GM23338 (cell line): Measurements from ENCODE around the gene DDX49. TPM values are rescaled to one million over a fixed set of nuclear protein-coding genes. Genes with fewer than 3 reads are reported as not detected.

Experiments
- ATAC-seq: fragments of 200-7000 bp; cut with Tn5 transposase; 3 replicates; pipeline ENCODE4 v1.9.1; 2020
- DNase-seq: peaks from one replicate; pipeline ENCODE4 v3.0.0-alpha.2; 2015; ENCODE audit warnings: low spot score
- H2AFZ ChIP-seq: fragments of 200-600 bp; sonication (generic); 2 replicates; pipeline ENCODE4 v1.8.0; 2016; ENCODE audit warnings: antibody characterized with exemption, mild to moderate bottlenecking, moderate library complexity
- H3F3A ChIP-seq: fragments of 200-600 bp; sonication (generic); replicated peaks from 2 replicates; pipeline ENCODE4 v1.8.0; 2017; ENCODE audit warnings: antibody characterized with exemption, mixed run types, low read depth
- H3K27ac ChIP-seq: fragments of 200-600 bp; sonication (generic); 2 replicates; pipeline ENCODE4 v1.6.1; 2016; ENCODE audit warnings: low read depth
- H3K27me3 ChIP-seq: fragments of 200-600 bp; sonication (generic); 2 replicates; pipeline ENCODE4 v1.8.0; 2016; ENCODE audit warnings: mild to moderate bottlenecking, mixed run types, moderate library complexity; ENCODE audit not compliant: insufficient read depth
- H3K36me3 ChIP-seq: fragments of 200-600 bp; sonication (generic); 2 replicates; pipeline ENCODE4 v1.8.0; 2016; ENCODE audit warnings: mild to moderate bottlenecking; ENCODE audit not compliant: insufficient read depth
- H3K4me1 ChIP-seq: fragments of 200-600 bp; sonication (generic); 2 replicates; pipeline ENCODE4 v1.8.0; 2016; ENCODE audit warnings: mild to moderate bottlenecking, moderate library complexity; ENCODE audit not compliant: insufficient read depth
- H3K4me2 ChIP-seq: fragments of 200-600 bp; sonication (generic); 2 replicates; pipeline ENCODE4 v1.7.1; 2017; ENCODE audit warnings: mixed run types
- H3K4me3 ChIP-seq: fragments of 200-600 bp; sonication (generic); 2 replicates; pipeline ENCODE4 v1.6.1; 2016; ENCODE audit warnings: mixed run types
- H3K79me2 ChIP-seq: fragments of 200-600 bp; sonication (generic); replicated peaks from 2 replicates; pipeline ENCODE4 v1.8.0; 2017; ENCODE audit warnings: mild to moderate bottlenecking; ENCODE audit not compliant: insufficient read depth
- H3K9me2 ChIP-seq: fragments of 200-600 bp; sonication (generic); 2 replicates; pipeline ENCODE4 v1.8.0; 2017; ENCODE audit not compliant: insufficient read depth
- H4K20me1 ChIP-seq: fragments of 200-600 bp; sonication (generic); replicated peaks from 2 replicates; pipeline ENCODE4 v1.8.0; 2017; ENCODE audit warnings: mild to moderate bottlenecking; ENCODE audit not compliant: insufficient read depth
- H3K27ac Mint-ChIP-seq: 2 replicates; pipeline ENCODE4 v1.8.0; 2020; ENCODE audit warnings: inconsistent platforms, mild to moderate bottlenecking, moderate library complexity, mixed read lengths
- H3K27me3 Mint-ChIP-seq: 3 replicates; pipeline ENCODE4 v1.8.0; 2022; ENCODE audit warnings: low read depth, mild to moderate bottlenecking, moderate library complexity, mixed read lengths, inconsistent platforms; ENCODE audit not compliant: insufficient read depth, poor library complexity
- H3K36me3 Mint-ChIP-seq: 3 replicates; pipeline ENCODE4 v1.8.0; 2021; ENCODE audit warnings: low read depth, mild to moderate bottlenecking, inconsistent platforms, moderate library complexity, mixed read lengths
- H3K4me1 Mint-ChIP-seq: 3 replicates; pipeline ENCODE4 v1.8.0; 2020; ENCODE audit warnings: mild to moderate bottlenecking, inconsistent platforms, mixed read lengths
- H3K4me3 Mint-ChIP-seq: 3 replicates; pipeline ENCODE4 v1.8.0; 2021; ENCODE audit warnings: moderate library complexity, mild to moderate bottlenecking, inconsistent platforms, mixed read lengths
- H3K9me3 Mint-ChIP-seq: 3 replicates; pipeline ENCODE4 v1.8.0; 2020; ENCODE audit warnings: moderate library complexity, mild to moderate bottlenecking, inconsistent platforms, mixed read lengths
- CREB1 ChIP-seq: fragments of 250-450 bp; sonication (Bioruptor Pico); IDR thresholded peaks from 2 replicates; pipeline ENCODE4 v1.5.0; 2020; ENCODE audit warnings: low read depth, mild to moderate bottlenecking, moderate library complexity
- EZH2 ChIP-seq: fragments of 200-600 bp; sonication (generic); IDR thresholded peaks from one replicate; pipeline ENCODE4 v1.8.0; 2017; ENCODE audit warnings: antibody characterized with exemption, mild to moderate bottlenecking, low read depth; ENCODE audit not compliant: unreplicated experiment
- EZH2phosphoT487 ChIP-seq: fragments of 200-600 bp; sonication (generic); IDR thresholded peaks from one replicate; pipeline ENCODE4 v1.8.1; 2018; ENCODE audit warnings: antibody characterized with exemption; ENCODE audit not compliant: unreplicated experiment
- JUNB ChIP-seq: IDR thresholded peaks from one replicate; pipeline ENCODE4 v1.6.1; 2016; ENCODE audit warnings: antibody characterized with exemption; ENCODE audit not compliant: unreplicated experiment
- NANOG ChIP-seq: IDR thresholded peaks from 2 replicates; pipeline ENCODE4 v1.6.1; 2016; ENCODE audit warnings: antibody characterized with exemption, borderline replicate concordance
- POLR2AphosphoS5 ChIP-seq: IDR thresholded peaks from 2 replicates; pipeline ENCODE4 v1.6.1; 2016; ENCODE audit warnings: antibody characterized with exemption, low read depth
- REST ChIP-seq: IDR thresholded peaks from one replicate; pipeline ENCODE4 v1.6.1; 2018; ENCODE audit warnings: antibody characterized with exemption; ENCODE audit not compliant: unreplicated experiment
- STAT1 ChIP-seq: IDR thresholded peaks from one replicate; pipeline ENCODE4 v1.6.1; 2016; ENCODE audit warnings: antibody characterized with exemption; ENCODE audit not compliant: unreplicated experiment
- ZNF114 ChIP-seq: fragments of 250-450 bp; sonication (Bioruptor Pico); IDR thresholded peaks from 2 replicates; pipeline ENCODE4 v1.5.0; 2020; ENCODE audit warnings: mild to moderate bottlenecking, moderate library complexity
- ZNF331 ChIP-seq: fragments of 250-450 bp; sonication (Bioruptor Pico); IDR thresholded peaks from 2 replicates; pipeline ENCODE4 v1.5.0; 2020; ENCODE audit warnings: low read depth, mild to moderate bottlenecking, moderate library complexity
- polyA plus RNA-seq: library from polyadenylated mRNA; unstranded; fragments of >200 nt; fragmentation: Nextera tagmentation; extraction: Ambion mirVana; gene quantifications from 2 replicates; pipeline ENCODE4 v1.2.1, GENCODE V29; 2016
- total RNA-seq: library from RNA; depleted of rRNA; stranded (reverse); fragments of >200 nt; shearing (Covaris generic); gene quantifications from 2 replicates; pipeline ENCODE4 v1.2.3, GENCODE V29; 2014
- TF ChIP-seq, protein P1 (sequence below): fragments of 250-450 bp; sonication (Bioruptor Pico); IDR thresholded peaks from 2 replicates; pipeline ENCODE4 v1.5.0; 2020; ENCODE audit warnings: mild to moderate bottlenecking, moderate library complexity
- TF ChIP-seq, protein P2 (sequence below), 2 experiments: fragments of 200-600 bp in 1 of 2; sonication (generic) in 1 of 2; conservative IDR thresholded peaks; 2 replicates each; pipeline versions ENCODE4 v1.5.1 to v1.6.1; 2016 to 2017; ENCODE audit warnings: antibody characterized with exemption in 2 of 2, low read depth in 2 of 2, mild to moderate bottlenecking in 2 of 2, moderate library complexity in 1 of 2

DDX49 gene
- total and polyA plus RNA-seq, 2 experiments from 2014 or later: 40.2 to 75.3 TPM

DNA sequence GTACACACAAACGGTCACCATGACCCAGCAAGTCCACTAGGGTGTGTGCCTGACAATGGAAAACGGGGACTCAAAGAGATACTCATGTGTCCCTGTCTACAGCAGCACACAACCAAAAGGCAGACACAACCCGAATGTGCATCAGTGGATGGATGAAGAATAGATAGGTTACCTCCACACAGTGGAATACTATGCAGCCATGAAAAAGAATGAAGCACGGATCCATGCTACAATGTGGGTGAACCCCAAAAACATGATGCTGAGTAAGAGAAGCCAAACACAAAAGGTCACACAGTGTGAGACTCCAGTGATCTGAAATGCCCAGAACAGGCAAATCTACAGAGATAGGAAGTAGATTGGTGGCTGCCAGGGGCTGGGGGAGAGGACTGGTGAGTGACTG is 32.5 kb upstream of the DDX49 start (continued):
- TF ChIP-seq EZH2phosphoT487: no peak
- TF ChIP-seq REST: no peak
- TF ChIP-seq STAT1: no peak
- no peak for TF ChIP-seq ZNF331 (CRISPR knock-in tag)

GRCh38 chr19:18889949-18890745 is 29.4 kb upstream of the DDX49 start:
- ATAC-seq (no peak), DNase-seq (no peak)
- Mint-ChIP-seq H3K9me3 (no peaks in the 10 kb centered on the region), H3K36me3 (peaks cover 14% of the 10 kb centered on the region), H3K4me3 (no peak overlapping the region), H3K27me3 (peaks cover 17% of the 10 kb centered on the region), H3K4me1 (no peaks in the 10 kb centered on the region), H3K27ac (no peak overlapping the region)
- Histone ChIP-seq H3K4me3 (no peak overlapping the region), H3K79me2 (no peaks in the 10 kb centered on the region), H3K4me1 (no peaks in the 10 kb centered on the region; the same call in 1 of the 2 replicates), H3K4me2 (no peak overlapping the region), H3K36me3 (no peaks in the 10 kb centered on the region; the same call in 1 of the 2 replicates), H3K9me2 (no peaks in the 10 kb centered on the region), H2AFZ (no peak overlapping the region), H3K27me3 (peaks cover 8% of the 10 kb centered on the region; the same call in 1 of the 2 replicates), H3F3A (no peaks in the 10 kb centered on the region), H3K27ac (no peak overlapping the region), H4K20me1 (peaks cover 4% of the 10 kb centered on the region)
- no peak for TF ChIP-seq CREB1 (CRISPR knock-in tag)
- no peak for TF ChIP-seq JUNB
- no peak for TF ChIP-seq STAT1
- no peak for TF ChIP-seq ZNF114 (CRISPR knock-in tag)
- no peak for TF ChIP-seq ZNF331 (CRISPR knock-in tag)
- TF ChIP-seq EZH2: no peak
- TF ChIP-seq, protein P1, sequence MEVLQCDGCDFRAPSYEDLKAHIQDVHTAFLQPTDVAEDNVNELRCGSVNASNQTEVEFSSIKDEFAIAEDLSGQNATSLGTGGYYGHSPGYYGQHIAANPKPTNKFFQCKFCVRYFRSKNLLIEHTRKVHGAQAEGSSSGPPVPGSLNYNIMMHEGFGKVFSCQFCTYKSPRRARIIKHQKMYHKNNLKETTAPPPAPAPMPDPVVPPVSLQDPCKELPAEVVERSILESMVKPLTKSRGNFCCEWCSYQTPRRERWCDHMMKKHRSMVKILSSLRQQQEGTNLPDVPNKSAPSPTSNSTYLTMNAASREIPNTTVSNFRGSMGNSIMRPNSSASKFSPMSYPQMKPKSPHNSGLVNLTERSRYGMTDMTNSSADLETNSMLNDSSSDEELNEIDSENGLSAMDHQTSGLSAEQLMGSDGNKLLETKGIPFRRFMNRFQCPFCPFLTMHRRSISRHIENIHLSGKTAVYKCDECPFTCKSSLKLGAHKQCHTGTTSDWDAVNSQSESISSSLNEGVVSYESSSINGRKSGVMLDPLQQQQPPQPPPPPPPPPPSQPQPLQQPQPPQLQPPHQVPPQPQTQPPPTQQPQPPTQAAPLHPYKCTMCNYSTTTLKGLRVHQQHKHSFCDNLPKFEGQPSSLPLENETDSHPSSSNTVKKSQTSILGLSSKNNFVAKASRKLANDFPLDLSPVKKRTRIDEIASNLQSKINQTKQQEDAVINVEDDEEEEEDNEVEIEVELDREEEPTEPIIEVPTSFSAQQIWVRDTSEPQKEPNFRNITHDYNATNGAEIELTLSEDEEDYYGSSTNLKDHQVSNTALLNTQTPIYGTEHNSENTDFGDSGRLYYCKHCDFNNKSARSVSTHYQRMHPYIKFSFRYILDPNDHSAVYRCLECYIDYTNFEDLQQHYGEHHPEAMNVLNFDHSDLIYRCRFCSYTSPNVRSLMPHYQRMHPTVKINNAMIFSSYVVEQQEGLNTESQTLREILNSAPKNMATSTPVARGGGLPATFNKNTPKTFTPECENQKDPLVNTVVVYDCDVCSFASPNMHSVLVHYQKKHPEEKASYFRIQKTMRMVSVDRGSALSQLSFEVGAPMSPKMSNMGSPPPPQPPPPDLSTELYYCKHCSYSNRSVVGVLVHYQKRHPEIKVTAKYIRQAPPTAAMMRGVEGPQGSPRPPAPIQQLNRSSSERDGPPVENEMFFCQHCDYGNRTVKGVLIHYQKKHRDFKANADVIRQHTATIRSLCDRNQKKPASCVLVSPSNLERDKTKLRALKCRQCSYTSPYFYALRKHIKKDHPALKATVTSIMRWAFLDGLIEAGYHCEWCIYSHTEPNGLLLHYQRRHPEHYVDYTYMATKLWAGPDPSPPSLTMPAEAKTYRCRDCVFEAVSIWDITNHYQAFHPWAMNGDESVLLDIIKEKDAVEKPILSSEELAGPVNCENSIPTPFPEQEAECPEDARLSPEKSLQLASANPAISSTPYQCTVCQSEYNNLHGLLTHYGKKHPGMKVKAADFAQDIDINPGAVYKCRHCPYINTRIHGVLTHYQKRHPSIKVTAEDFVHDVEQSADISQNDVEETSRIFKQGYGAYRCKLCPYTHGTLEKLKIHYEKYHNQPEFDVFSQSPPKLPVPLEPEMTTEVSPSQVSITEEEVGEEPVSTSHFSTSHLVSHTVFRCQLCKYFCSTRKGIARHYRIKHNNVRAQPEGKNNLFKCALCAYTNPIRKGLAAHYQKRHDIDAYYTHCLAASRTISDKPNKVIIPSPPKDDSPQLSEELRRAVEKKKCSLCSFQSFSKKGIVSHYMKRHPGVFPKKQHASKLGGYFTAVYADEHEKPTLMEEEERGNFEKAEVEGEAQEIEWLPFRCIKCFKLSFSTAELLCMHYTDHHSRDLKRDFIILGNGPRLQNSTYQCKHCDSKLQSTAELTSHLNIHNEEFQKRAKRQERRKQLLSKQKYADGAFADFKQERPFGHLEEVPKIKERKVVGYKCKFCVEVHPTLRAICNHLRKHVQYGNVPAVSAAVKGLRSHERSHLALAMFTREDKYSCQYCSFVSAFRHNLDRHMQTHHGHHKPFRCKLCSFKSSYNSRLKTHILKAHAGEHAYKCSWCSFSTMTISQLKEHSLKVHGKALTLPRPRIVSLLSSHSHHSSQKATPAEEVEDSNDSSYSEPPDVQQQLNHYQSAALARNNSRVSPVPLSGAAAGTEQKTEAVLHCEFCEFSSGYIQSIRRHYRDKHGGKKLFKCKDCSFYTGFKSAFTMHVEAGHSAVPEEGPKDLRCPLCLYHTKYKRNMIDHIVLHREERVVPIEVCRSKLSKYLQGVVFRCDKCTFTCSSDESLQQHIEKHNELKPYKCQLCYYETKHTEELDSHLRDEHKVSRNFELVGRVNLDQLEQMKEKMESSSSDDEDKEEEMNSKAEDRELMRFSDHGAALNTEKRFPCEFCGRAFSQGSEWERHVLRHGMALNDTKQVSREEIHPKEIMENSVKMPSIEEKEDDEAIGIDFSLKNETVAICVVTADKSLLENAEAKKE (CRISPR knock-in tag): no peak
- TF ChIP-seq POLR2AphosphoS5: no peak
- TF ChIP-seq NANOG: no peak
- TF ChIP-seq, protein P2, sequence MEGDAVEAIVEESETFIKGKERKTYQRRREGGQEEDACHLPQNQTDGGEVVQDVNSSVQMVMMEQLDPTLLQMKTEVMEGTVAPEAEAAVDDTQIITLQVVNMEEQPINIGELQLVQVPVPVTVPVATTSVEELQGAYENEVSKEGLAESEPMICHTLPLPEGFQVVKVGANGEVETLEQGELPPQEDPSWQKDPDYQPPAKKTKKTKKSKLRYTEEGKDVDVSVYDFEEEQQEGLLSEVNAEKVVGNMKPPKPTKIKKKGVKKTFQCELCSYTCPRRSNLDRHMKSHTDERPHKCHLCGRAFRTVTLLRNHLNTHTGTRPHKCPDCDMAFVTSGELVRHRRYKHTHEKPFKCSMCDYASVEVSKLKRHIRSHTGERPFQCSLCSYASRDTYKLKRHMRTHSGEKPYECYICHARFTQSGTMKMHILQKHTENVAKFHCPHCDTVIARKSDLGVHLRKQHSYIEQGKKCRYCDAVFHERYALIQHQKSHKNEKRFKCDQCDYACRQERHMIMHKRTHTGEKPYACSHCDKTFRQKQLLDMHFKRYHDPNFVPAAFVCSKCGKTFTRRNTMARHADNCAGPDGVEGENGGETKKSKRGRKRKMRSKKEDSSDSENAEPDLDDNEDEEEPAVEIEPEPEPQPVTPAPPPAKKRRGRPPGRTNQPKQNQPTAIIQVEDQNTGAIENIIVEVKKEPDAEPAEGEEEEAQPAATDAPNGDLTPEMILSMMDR (conservative IDR thresholded peaks at IDR 0.05; ENCODE audit: low read depth in 2 of 2): no peak
